GM19043 (cell line): ENCODE results near the gene PAQR8.

Source experiments
- ATAC-seq: cut with Tn5 transposase; IDR thresholded peaks from one replicate; pipeline ENCODE4 v1.9.1; 2021; ENCODE audit warnings: low read depth; ENCODE audit not compliant: unreplicated experiment

The PAQR8 gene, protein sequence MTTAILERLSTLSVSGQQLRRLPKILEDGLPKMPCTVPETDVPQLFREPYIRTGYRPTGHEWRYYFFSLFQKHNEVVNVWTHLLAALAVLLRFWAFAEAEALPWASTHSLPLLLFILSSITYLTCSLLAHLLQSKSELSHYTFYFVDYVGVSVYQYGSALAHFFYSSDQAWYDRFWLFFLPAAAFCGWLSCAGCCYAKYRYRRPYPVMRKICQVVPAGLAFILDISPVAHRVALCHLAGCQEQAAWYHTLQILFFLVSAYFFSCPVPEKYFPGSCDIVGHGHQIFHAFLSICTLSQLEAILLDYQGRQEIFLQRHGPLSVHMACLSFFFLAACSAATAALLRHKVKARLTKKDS

DNA sequence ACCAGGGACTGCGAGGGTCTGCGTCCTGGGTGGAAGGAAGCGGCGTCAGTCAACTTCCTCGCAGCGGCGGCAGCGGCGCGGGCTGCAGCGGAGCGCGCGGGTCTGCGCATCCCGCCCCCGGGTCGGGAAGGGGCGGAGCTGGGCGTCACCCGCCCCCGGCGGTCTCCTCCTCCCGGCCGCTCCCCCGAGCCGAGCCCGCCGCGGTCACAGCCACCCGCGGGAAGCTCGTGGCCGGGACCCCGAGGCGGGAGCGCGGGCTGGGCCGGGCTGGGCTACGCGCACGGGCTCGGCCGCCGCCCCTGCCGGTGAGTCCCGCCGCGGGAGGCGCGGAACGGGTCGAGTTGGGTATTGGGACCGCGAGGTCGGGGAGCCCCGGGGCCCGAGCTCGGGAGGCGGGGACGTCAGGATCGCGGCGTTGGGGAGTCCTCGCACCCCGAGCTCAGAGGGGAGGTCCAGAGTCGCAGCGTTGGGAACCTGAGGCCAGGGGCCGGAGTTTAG, at the start of gene PAQR8:
Gene PAQR8 (plus strand): TSS at position 207 of the 498 bp plus-strand sequence. CDS start 41,063 bp downstream, outside the sequence.
- ATAC-seq = peak; percentile 71

DNA sequence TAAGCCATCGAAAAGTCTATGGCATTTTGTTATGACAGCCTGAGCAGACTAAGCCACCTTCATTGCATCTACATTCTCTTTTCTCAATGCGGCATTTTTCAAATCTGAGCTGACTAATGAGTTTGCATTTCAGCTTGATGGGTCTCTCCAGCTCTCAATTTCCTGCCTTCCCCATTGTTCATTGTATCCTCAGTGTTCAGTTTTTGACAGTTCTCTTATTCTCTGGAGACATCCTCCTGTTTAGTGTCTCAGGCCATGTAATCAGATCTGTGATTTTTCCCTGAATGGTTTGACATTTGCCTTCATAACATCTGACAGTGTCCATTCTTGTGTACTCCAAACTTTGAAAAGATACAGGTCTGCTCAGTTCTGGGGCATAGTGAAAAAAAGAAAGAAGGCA, 49.5 kb upstream of the PAQR8 start:
- no peak for ATAC-seq

DNA sequence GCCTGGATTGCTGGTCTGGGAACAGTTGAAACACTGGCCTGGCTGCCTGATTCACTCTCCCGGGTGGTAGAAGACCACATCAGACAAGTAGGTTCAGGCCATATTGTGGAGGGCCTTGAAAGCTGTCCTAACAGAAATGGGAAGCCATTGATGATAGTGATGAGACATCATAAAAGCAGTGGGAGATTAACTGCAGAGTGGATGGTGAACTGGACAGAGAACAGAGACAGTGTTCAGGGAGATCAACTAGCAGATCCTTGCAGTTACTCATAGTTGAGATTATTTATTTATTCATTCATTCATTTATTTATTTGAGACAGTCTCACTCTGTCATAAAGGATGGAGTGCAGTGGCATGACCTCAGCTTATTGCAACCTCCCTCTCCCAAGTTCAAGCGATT, 47.2 kb upstream of the PAQR8 start:
- no peak for ATAC-seq

DNA sequence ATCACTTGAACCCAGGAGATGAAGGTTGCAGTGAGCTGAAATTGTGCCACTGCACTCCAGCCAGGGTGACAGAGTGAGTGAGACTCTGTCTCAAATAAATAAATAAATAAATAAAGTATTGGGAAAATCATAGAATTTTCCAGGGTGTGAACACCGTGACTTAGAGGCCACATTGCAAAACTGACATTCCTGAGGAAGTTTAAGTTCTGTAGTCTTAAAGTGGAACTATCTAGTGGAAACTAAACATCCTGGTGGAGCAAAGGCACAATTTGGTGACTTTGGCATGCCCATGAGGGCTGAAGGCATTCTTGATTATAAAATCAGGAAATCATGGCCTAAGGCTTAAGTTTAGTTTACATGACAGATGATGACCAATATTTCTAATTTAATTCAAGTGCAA, 44.7 kb upstream of the PAQR8 start:
- no peak for ATAC-seq

DNA sequence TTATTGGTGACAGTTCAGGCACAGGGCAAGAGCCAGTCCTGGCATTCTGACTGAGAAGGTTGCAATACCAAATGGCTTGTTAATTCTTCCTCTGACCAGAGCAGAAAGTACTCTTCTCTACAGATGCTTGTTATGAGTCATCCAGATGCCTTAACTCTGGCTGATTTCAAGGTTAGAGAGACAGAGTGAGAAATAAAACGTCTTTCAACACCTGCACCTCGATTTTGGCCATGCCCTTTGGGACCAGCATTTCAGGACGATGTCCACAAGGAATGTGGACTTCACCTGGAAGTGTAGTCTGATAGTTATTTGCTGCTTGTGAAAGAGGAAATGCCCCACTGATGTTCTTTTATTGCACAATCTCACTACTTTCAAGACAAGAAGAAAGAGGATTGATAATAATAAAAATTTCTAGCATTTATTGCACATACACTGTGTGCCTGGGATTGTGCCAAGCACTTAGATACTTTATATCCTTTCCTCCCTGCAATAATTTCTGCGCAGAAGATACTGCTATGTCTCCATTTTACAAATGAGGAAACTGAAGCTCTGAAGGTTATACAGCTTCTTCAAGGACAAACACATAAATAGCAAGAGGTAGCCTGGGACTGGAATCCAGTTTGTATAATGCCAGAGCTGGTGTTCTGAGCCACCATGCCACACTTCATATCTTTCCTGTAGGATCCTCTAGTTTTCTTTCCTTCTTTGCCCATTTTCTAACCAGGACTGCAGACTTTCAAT, 43.9 kb upstream of the PAQR8 start:
- peak; percentile 100 for ATAC-seq

DNA sequence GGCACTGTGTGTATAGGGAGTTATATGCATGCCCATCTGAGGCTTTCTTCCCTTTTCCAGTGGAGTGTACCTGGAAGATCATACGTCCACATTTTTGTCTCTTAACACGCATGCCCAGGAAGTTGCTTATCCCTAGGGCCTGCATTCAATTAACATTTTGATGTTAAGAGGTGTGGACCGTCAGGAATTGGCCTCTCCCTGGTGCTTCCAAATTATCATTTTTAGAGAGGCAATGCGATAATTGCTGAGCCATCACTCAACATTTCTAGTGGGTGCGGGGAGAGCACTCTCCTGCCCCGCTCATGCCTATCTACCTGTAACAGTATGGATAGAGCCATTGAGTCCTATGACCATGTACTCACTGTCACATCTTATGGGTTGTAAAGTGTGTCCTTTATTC, 37.8 kb upstream of the PAQR8 start:
- ATAC-seq = no peak

DNA sequence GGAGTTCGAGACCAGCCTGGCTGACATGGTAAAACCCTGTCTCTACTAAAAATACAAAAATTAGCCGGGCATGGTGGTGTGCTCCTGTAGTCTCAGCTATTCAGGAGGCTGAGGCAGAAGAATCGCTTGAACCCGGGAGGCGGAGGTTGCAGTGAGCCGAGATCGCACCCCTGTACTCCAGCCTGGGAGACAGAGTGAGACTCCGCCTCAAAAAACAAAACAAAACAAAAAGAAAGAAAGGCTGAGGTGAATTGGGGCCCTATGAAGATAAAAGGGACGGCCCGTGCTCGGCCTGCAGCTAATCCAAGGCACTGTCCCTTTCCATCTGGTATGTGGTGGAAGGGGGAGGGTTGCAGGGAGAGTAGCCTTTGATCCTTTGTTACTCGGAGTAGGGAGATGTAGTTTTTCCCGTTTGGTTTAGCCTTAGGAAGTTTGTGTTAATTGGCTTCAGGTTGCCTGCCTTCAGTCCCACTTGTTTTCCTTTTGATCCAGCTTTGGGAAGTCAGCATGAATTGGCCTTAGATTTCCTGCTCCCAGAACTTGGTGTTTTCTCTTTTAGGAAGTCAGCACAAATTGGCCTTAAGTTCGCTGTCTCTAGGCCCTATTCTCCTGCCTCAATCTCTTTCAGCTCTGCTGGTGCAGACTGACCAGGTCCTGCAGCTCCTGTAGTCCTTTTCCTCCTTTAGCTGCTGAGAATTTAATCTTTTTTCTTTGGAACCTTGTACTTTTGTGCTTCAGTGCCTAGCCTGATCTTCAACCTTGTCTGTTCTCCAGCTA, 36.1 kb upstream of the PAQR8 start:
- ATAC-seq = no peak

DNA sequence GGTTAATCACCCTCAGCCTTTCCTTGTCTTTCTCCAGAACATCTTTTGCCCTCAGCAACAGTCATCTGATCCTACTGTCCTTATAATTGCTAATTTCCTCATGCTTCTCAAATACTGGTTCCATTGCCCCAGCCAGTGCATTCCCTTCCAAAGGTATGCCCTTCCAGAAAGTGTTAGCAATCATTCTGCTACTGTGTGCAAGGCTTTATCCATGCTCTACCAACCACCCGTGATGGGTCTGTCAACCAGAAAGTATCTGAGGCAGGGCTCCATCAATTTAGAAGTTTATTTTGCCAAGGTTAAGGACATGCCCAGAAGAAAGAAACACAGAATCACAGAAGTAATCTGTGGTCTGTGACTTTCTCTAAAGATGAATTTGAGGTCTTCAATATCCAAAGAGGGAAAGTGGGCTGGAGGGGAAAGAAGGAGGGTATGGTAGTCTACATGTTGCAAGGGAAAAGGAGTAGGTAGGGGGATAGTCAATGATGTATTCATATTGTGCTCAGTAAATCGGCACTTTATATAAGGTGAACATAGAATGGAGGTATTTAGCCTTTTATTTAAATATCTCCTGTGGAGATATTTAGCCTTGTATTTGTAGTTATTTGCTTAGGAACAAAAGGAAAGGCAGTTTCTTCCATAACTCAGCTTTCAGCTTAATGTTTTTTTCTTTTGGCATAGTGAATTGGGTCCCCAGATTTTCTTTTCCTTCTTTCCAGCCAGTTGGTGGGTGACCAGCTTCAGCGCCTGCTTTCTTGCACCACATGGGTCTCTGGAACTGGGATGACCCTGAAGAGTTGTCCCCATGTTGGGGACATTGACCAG, 35.2 kb upstream of the PAQR8 start:
- no peak for ATAC-seq

DNA sequence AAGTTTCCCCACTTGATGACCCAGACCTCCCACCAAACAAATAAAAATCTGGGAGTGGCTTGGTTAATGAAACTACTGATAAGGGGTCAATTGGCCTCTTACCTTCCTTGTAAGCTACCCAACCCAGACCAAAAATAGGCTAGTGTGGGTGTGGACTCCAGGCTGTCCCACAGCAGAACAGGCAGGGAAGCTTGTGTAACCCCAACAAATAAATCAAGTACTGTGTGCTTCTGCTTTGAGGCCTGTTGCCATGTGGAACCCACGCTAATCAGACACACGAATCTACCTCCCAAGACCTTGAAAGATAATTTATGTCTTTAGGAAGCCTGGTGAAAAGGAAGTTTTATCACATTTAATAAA, 33.7 kb upstream of the PAQR8 start:
- no peak for ATAC-seq

DNA sequence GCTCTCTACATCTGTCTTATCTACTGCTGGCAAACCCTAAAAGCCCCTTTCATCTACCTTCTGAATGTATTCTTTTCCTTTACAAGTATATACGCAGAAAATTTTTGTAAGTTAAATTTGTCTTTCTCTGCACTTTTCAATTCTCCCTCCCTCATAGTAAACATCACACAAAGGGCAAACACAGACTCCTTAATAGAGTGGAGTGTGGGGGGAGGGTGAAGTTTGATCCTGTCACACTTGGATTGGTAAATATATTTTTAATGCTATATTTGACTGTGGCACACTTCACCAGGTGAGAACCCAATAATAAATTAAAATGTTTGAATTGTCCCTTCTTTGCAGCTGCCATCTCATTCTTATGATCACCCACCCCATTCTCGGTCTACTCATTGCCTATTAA, 33.2 kb upstream of the PAQR8 start:
- ATAC-seq = no peak

DNA sequence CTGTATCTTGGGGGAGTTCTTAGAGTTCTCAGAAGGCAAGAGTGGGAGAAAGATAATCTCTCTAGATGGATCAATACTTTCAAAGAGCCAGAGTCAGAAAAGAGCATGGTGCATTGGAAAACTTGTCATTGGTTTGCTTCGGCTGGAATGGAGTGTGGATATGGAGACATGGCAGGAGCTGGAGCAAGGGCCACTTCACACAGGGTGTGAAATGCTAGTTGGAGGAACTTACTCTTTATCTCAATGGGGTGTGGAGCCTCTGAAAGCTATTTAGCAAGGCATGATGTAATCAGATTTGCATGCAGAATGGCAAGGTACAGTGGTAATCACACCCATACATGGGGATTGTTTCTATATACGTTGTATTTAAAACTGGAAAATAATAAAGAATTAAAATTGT, 31.5 kb upstream of the PAQR8 start:
- no peak for ATAC-seq

DNA sequence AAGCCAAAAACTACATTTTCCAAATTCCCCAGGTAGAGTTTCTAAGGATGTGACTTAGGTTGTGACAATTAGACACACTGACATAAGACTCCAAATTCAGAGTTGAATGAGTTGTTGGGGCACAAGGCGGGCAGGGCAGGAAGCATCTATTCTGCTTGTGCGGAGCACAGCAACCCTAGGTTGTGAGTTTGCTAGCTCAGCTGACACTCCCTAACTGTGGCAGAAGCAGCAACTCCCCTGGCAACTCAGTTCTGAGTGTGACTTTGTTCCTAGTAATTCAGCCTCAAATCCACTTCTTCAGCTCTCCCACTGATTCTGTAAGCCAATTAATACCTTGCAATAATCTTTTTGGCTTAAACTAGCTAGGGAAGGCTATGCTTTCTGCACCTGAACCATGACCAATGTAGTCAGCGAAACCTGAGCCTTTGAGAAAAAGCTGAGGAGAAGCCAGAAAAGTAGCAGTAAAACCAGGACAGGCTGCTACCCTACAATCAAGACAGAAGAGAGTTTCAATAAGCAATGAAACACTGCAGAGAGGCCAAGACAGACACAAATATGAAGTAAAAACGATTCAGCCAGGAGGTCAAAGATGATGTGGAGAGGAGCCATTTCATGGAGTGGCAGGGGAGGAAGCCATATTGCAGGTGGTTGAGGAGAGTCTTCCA, 30.0 kb upstream of the PAQR8 start:
- no peak for ATAC-seq

DNA sequence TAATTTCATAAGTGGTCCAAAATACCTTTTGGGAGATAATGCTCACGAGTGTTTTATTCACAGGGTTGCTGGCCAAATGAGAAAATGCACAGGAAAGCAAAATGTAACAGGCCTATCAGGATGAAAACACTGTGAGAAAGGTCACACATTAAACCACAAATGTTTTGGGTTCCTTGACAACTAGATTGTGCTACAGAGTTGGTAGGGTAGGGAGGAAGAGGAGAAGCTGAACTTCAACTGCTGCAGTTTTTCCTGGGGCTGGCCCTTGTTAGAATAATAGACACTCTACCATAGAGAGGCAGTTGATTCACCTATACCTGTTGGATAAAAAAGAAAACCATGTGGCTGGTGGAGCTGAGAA, 28.1 kb upstream of the PAQR8 start:
- no peak for ATAC-seq

DNA sequence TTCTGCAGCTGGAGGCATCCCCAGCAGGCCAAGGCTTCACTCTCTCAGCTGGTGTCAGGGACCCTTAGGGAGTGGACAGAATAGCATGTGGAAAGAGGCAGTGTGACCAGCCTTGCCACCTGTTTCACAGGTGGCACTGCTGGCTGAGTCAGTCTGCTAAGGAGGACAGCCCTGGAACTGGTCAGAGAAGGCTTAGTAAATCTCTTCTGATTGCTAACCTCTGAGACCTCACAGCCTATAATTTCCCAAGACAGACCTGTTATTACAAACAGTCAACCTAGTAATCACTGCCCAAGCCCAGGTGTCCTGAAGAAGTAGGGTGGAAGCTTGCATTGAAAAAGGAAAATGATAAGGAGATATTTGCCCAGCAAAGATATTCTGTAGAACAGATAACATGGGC, 26.4 kb upstream of the PAQR8 start:
- ATAC-seq = no peak

DNA sequence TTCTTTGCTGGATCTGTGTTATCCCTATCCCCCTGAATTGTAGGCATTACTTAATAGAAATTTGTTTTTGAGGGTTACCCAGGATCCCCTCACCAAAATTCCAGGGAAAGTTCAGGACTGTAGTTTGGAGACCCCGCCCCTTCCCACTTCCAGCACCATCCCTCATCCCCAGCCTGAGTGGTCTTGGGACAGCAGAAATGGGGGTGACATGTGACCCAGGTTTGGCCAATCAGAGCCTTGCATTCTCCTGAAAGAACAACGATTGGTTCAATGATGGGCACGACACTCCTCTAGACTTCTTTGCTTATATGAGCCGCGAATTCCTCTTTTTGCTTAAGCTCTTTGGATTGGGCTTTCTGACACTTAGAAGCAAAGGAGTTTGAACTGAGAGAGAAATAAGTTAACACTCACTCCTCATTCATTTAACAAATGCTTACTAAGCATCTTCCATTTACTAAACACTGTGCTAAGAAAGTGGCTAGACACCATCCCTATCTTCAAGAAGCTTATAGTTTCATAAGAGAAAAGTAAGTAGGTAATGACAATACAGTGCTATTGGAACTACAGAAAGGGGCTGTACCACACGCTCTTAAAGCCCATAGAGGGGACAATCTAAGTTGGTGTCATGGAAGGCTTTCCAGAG, 24.9 kb upstream of the PAQR8 start:
- peak; percentile 22 for ATAC-seq

DNA sequence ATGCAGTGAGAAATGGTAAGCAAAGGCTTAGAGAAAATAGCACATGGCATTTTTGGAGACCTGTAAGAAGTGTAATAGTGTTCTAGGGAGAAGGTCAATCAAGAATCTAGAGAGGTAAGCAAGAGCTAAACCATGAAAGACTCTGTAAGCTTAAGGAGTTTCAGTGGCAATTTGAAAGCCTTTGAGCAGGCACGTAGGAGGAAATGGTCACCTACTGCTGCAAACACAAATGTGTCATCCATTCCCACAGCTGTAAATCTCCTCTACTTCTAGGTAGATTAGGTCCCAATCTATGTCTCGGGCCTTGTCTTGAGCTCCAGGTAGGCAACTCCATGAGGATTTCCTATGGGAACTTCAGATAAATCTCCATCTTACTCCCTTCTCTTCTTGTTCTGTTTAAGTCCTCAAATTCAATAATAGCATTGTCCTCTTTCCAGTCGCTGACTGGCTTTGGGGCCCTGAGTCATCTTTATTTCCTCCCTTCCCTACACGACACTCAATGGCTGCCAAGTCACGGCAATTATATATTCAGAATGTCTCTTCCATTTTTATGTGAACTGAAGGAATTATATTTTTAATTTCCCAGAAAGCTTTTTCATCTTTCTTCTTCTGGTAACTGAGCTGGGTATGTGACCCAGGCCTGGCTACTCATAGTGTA, 24.2 kb upstream of the PAQR8 start:
- ATAC-seq = peak; percentile 75

DNA sequence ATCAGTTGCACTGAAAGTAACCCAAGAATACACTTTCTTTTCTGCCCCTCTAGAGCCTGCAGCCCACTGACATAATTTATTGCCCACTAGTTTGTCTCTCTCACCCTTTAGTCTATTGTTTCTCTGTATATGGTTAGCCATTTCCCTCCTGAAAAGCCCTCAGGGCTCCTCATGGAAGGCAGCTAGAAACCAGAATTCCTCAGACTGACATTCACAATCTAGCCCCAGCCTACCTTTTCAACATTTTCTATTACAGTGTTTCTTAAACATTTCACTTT, 21.4 kb upstream of the PAQR8 start:
- ATAC-seq = no peak

DNA sequence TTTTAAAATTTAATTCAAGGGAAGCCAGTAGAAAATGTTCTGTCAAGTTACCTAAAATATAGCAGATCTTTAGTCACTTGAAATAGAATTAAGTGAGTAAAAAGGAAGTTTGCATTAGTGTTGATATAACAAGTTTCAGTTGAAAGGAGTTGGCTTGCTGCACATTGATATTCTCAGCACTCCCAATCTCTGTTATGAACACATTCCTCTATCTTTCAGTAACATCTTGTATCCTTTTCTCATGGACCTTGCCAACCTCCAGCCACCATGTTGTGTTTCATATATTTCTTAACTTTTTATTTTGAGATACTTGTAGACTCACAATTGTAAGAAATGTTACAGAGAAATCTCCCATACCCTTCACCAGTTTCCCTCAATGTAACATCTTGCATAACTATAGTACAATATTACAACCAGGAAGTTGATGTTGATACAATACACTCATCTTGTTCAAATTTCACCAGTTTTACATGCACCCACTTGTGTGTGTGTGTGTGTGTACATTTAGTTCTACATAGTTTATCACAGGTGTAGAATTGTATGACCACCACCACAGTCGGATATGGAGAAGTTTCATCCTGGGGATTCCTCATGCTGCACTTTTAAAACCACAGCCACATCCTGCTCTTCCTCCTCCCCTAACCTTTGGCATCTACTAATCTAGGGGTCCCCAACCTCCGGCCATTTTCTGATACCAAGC, 20.2 kb upstream of the PAQR8 start:
- no peak for ATAC-seq

DNA sequence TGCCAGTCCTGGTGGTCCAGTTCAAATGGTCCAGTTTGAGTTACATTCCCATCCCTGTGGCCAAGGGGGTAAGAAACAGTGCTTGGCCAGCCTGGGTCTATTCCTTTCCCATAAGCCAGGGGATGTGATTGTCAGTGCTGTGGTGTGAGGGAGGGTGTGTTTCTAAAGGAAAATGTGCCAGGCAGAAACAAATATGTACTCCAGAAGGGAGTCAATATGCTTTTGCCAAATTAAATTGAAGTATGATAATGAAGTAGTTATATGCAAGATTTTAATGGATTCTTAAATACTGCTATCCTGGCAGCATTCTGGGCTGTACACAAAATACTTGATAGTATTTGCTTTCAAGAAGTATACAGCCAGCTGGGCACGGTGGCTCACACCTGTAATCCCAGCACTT, 16.6 kb upstream of the PAQR8 start:
- no peak for ATAC-seq
